Ishikawa (cell line): ENCODE data around the gene HSP90B1.

ENCODE experiments used
- CEBPB ChIP-seq: IDR thresholded peaks from 2 replicates; pipeline ENCODE4 v1.6.1; 2012
- CREB1 ChIP-seq: IDR thresholded peaks from 2 replicates; pipeline ENCODE4 v1.6.1; 2012; ENCODE audit warnings: low read depth
- EGR1 ChIP-seq: IDR thresholded peaks from 2 replicates; pipeline ENCODE4 v1.6.1; 2012
- EP300 ChIP-seq: IDR thresholded peaks from 2 replicates; pipeline ENCODE4 v1.6.1; 2012; ENCODE audit warnings: borderline replicate concordance
- FOXM1 ChIP-seq: IDR thresholded peaks from 2 replicates; pipeline ENCODE4 v1.6.1; 2012; ENCODE audit warnings: low read depth, borderline replicate concordance
- NFIC ChIP-seq: IDR thresholded peaks from 2 replicates; pipeline ENCODE4 v1.6.1; 2012
- RAD21 ChIP-seq: IDR thresholded peaks from 2 replicates; pipeline ENCODE4 v1.6.1; 2012; ENCODE audit warnings: low read depth
- TAF1 ChIP-seq: IDR thresholded peaks from 2 replicates; pipeline ENCODE4 v1.6.1; 2012; ENCODE audit warnings: low read depth, mild to moderate bottlenecking
- TCF12 ChIP-seq: IDR thresholded peaks from 2 replicates; pipeline ENCODE4 v1.6.1; 2012; ENCODE audit warnings: low read depth
- TEAD4 ChIP-seq: IDR thresholded peaks from 2 replicates; pipeline ENCODE4 v1.6.1; 2012
- YY1 ChIP-seq: IDR thresholded peaks from 2 replicates; pipeline ENCODE4 v1.6.1; 2012; ENCODE audit warnings: low read depth
- ZBTB7A ChIP-seq: IDR thresholded peaks from 2 replicates; pipeline ENCODE4 v1.6.1; 2012; ENCODE audit warnings: low read depth
- TF ChIP-seq, protein P1 (sequence below): IDR thresholded peaks from 2 replicates; pipeline ENCODE4 v1.6.1; 2012; ENCODE audit warnings: low read depth, mild to moderate bottlenecking
- TF ChIP-seq, protein P2 (sequence below): IDR thresholded peaks from 2 replicates; pipeline ENCODE4 v1.6.1; 2012
- TF ChIP-seq, protein P3 (sequence below): IDR thresholded peaks from 2 replicates; pipeline ENCODE4 v1.6.1; 2012

HSP90B1 gene

DNA sequence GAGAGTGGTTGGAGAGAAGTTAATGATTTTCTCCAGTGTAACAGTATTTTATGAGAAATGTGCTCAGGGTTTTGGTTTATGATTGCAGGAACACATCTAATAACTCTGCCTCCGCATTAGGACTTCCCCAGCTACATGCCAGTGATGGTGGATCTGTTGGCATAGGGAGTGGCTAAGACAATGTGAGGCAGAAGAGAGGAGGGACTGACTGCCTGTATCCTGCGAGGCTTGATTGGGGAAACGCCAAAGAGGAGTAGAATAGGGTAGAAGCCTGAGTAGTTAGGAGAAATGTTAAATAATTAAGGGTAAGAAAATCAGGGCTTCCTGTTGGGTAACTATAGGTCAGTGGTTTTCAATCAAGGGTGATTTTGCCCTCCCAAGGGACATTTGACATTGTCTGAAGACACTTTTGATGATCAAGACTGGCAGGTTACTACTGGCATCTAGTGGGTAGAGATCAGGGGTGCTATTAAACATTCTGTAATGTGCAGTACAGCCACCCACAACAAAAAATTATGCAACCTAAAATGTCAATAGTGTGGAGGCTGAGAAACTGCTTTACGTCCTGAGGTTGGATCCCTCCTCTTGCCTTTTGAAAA lies 48.3 kb downstream of the HSP90B1 start:
- TF ChIP-seq CREB1 (no peak), EP300 (no peak), TCF12 (no peak), FOXM1 (no peak), ZBTB7A (no peak), RAD21 (no peak), EGR1 (no peak), CEBPB (no peak), TEAD4 (no peak), TAF1 (no peak), NFIC (no peak), YY1 (no peak)
- TF ChIP-seq, protein P1, sequence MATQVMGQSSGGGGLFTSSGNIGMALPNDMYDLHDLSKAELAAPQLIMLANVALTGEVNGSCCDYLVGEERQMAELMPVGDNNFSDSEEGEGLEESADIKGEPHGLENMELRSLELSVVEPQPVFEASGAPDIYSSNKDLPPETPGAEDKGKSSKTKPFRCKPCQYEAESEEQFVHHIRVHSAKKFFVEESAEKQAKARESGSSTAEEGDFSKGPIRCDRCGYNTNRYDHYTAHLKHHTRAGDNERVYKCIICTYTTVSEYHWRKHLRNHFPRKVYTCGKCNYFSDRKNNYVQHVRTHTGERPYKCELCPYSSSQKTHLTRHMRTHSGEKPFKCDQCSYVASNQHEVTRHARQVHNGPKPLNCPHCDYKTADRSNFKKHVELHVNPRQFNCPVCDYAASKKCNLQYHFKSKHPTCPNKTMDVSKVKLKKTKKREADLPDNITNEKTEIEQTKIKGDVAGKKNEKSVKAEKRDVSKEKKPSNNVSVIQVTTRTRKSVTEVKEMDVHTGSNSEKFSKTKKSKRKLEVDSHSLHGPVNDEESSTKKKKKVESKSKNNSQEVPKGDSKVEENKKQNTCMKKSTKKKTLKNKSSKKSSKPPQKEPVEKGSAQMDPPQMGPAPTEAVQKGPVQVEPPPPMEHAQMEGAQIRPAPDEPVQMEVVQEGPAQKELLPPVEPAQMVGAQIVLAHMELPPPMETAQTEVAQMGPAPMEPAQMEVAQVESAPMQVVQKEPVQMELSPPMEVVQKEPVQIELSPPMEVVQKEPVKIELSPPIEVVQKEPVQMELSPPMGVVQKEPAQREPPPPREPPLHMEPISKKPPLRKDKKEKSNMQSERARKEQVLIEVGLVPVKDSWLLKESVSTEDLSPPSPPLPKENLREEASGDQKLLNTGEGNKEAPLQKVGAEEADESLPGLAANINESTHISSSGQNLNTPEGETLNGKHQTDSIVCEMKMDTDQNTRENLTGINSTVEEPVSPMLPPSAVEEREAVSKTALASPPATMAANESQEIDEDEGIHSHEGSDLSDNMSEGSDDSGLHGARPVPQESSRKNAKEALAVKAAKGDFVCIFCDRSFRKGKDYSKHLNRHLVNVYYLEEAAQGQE, result no peak
- TF ChIP-seq, protein P2, sequence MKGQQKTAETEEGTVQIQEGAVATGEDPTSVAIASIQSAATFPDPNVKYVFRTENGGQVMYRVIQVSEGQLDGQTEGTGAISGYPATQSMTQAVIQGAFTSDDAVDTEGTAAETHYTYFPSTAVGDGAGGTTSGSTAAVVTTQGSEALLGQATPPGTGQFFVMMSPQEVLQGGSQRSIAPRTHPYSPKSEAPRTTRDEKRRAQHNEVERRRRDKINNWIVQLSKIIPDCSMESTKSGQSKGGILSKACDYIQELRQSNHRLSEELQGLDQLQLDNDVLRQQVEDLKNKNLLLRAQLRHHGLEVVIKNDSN, result no peak
- TF ChIP-seq, protein P3, sequence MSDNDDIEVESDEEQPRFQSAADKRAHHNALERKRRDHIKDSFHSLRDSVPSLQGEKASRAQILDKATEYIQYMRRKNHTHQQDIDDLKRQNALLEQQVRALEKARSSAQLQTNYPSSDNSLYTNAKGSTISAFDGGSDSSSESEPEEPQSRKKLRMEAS, result no peak

DNA sequence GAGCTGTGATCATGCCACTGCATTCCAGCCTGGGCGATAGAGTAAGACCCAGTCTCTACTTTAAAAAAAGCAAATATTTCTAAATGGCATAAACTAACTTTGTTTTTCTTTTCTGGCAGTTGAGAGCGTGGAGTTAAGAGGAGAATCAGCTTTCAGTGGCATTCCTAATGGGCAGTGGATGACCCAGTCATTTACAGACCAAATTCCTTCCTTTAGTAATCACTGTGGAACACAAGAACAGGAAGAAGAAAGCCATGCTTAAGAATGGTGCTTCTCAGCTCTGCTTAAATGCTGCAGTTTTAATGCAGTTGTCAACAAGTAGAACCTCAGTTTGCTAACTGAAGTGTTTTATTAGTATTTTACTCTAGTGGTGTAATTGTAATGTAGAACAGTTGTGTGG lies 56.6 kb downstream of the HSP90B1 start:
- TF ChIP-seq NFIC (no peak), TAF1 (no peak), ZBTB7A (no peak), RAD21 (no peak), CREB1 (no peak), EGR1 (no peak), TCF12 (no peak), EP300 (no peak), CEBPB (no peak), FOXM1 (no peak), TEAD4 (no peak)
- TF ChIP-seq, protein P3, result no peak
- TF ChIP-seq, protein P2, result no peak
- TF ChIP-seq, protein P1, result no peak

DNA sequence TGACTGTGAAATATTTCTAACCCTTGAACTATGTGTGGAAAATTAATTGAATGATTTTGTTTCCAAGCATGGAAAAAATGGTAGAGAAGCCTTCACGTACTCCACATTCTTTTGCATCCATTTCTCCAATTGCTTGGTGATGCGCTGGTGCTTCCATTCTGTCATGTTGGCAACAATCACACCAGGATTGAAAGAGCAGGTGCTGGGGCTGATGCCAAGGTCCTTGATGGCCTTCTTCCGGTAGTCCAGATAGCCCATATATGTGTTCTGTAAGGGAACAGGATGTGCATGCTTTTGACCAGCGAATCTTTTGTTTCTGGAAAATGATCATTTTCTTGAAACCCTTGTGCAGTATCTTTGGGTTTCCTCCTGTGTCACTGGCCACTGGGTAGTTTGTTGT lies 64.0 kb downstream of the HSP90B1 start:
- no peak for TF ChIP-seq CEBPB
- no peak for TF ChIP-seq EGR1
- TF ChIP-seq NFIC, result no peak
- no peak for TF ChIP-seq EP300
- no peak for TF ChIP-seq TCF12
- no peak for TF ChIP-seq TAF1
- TF ChIP-seq, protein P1, result no peak
- TF ChIP-seq, protein P2, result no peak
- TF ChIP-seq, protein P3, result no peak
- no peak for TF ChIP-seq YY1
- no peak for TF ChIP-seq FOXM1
- no peak for TF ChIP-seq RAD21
- TF ChIP-seq CREB1, result no peak
- no peak for TF ChIP-seq TEAD4
- no peak for TF ChIP-seq ZBTB7A

DNA sequence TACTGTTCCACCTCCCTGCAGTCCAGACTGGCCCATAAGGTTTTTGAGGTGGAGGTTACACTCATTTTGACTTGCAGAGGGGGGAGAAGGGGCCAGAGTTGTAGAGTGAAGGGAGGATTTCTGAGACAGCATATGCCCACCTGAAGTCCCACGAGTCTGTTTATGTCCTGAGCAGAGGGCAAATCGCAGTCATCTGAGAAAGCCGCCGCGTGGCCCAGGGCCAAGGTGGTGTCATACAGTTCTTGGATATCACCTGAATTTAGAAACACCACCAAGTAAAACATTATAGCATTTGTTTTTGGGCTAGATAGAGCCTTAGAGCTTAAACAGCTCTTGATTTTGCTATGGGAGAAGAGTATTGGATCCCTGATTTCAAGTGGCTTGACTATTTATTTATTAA lies 66.4 kb downstream of the HSP90B1 start:
- TF ChIP-seq, protein P2, result no peak
- TF ChIP-seq YY1, result no peak
- TF ChIP-seq EP300, result no peak
- TF ChIP-seq CREB1, result no peak
- TF ChIP-seq TCF12, result no peak
- no peak for TF ChIP-seq TEAD4
- TF ChIP-seq ZBTB7A, result no peak
- TF ChIP-seq CEBPB, result no peak
- no peak for TF ChIP-seq EGR1
- TF ChIP-seq NFIC, result no peak
